T-helper 1 cell (primary cell): ENCODE results near the gene ERLIN1.

Source experiments
- DNase-seq, 5 donors: peaks; one replicate each; pipeline ENCODE4 v3.0.0-alpha.2; 2012 to 2020
- total RNA-seq, 4 donors: gene quantifications; one replicate each; lab custom pipeline; 2026; lab: John Stamatoyannopoulos, UW

Gene ERLIN1
- 5.0 to 12.5 (median 8.8) reads per million in 4 donors for total RNA-seq

GRCh38 chr10:100185364-100186252, at the start of gene ERLIN1:
TSS of gene ERLIN1 (minus strand) at chr10:100186029. CDS start at chr10:100185626, 403 bp downstream.
- peak; percentile 82 to 93 (median 88) for DNase-seq

DNA sequence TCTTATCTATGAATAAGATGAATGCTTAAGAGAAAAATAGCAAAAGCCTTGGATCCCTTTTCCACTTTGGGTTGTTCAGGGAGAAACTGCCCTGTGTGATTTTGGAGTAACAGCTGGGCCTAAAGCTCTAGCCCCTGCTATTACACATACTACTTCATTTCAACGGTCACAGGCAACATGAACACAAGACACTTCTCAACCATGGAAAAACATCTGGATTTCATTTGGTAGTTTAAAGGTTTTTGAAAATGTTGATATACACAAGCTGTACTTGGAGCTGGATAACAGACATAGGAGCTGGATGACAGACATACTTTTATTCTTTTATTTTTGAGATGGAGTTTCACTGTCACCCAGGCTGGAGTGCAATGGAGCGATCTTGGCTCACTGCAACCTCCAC, 46.3 kb upstream of the ERLIN1 start:
- no peak for DNase-seq

GRCh38 chr10:100229819-100230422, 44.1 kb upstream of the ERLIN1 start:
- no peak for DNase-seq

- DNase-seq, result no peak
These were observed 38.0 kb upstream of the ERLIN1 start for GRCh38 chr10:100223879-100224278.

DNA sequence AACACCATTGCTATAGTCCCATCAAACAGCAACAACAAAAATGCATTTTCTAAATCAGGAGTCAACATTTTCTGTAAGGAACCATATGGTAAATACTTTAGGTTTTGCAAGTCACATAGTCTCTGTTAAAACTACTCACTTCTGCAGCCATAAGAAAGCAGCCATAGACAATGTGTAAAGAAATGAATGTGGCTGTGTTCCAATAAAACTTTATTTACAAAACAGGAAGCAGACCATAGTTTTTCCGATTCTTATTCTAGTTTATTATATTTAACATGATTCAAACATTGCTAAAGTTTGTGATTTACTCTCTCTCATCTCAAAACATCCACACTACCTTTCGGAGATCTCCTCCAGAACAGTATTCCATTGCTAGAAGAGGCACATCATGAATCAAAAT, 36.7 kb upstream of the ERLIN1 start:
- DNase-seq, result no peak

DNA sequence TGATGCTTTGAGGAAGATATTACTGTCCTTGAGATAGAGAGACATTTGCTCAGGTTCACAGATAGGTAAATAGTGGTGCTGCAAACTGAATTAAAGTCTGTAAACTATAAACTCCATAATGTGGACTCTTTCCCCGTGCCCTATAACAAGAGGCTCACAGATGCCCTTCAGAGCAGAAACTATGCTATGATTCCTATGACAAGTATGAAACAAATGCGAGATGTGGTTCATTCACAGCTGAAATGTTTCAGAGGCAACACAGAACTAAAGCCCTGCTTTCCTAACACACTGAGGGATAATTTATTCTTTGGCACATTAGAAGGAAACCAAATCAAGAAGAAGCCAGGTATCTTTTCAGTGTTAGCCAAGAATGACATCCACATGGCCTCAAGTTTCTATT, 30.2 kb upstream of the ERLIN1 start:
- no peak for DNase-seq

GRCh38 chr10:100209303-100209702, 23.5 kb upstream of the ERLIN1 start:
- no peak for DNase-seq

DNA sequence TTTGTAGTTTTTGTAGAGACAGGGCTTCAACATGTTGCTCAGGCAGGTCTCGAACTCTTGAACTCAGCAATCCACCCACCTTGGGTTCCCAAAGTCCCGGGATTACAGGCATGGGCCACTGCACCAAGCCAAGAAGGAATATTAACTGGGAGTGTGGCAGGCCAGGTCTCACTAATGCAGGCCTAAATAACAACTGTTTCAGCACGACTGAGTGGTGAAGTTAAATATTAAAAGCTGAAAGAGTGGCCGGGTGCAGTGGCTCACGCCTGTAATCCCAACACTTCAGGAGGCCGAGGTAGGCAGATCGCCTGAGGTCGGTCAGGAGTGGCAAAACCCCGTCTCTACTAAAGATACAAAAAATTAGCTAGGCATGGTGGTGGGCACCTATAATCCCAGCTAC, 22.4 kb upstream of the ERLIN1 start:
- DNase-seq, result no peak

DNA sequence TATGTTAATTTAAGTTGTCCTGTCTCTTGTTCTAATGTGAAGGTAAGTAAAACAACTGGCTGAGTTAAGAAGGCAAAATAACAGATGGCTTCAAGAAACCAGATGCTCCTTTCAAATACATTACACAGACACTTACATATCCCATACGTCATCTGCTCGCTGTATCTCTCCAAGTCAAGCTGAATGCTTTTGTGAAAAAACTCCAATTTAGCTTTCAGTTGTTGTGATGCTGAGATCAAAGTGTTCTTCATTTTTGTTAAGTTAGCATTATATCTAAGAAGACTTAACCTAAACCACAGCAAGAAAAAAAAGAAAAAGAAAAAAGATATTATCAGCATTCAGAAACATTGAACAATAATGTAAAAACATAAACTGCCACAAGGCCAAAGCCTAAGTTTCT, 18.5 kb upstream of the ERLIN1 start:
- DNase-seq, result no peak

DNA sequence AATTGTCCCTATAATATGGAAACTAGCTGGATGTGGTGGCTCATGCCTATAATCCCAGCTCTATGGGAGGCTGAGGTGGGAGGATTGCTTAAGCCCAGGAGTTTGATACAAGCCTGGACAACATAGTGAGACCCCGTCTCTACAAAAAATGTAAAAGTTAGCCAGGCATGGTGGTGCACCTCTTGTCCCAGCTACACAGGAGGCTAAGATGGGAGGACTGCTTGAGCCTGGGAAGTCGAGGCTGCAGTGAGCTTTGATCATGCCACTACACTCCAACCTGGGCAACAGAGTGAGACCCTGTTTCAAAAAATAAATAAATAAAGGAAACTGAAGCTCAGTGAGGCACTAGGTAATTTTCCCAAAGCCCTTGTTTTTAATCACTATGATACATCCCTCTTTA, 15.7 kb upstream of the ERLIN1 start:
- DNase-seq, result no peak

- no peak for DNase-seq
These were observed 8.9 kb upstream of the ERLIN1 start for GRCh38 chr10:100194711-100195110.

DNA sequence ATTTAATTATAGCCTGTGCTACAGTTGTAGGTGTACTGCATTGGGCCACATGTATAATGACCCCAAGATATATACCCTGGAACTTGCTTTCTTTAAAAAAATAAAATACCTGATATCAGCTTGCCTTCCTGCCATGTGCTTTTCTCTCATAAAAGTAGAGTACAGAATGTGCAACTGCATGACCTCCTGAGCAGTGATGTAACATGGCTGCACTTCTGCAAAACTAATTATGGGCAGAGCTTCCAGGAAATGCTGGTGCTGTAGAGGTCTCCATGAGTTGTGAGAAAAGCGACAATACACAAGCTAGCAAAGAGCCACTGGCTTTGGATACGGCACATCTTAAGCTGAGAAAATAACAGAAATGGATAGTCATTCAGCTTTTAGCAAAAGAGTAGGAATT, 6.5 kb upstream of the ERLIN1 start:
- DNase-seq, result no peak

DNA sequence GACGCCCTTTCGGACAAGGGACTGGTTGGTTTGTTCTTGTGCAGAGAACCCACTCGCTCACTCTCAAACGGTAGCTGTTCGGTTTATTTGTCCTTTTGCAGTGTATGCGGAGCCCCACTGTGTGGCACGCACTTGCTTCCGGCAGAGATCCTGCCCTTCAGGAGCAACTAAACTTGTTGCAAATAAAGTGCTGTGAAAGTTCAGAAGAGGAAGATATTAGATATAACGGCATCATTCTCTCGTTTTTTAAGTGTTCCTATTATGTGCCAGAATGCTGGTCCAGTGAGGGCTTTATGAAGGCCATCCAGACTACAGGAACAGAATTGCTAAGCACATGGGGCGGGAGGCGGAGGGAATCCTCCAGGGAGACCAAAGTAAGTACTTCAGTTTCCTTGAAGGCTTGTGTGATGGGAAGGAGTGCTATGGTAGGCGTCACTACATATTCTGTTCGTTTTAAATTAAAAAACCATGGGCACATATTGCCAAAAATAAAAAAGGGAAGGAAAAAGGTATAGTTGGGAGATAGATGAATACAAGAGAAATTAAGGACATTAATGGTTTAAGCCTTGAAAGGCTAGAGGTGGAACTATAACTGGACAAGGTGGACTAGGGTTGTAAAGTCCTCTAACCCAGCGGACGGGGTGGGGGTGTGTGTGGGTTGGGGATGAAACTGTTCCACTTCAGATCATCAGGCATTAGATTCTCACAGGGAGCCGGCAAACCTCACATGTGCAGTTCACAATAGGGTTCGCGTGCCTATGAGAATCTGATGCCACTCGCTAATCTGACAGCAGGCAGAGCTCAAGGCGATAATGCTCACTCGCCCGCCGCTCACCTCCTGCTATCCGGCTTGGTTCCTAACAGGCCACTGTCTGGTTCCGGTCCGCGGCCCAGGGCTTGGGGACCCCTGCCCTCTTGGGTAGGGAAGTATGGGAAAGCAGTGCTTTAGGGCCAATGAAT, 704 bp upstream of the ERLIN1 start:
- DNase-seq, result peak in 1 of 5 donors; percentile 3

DNA sequence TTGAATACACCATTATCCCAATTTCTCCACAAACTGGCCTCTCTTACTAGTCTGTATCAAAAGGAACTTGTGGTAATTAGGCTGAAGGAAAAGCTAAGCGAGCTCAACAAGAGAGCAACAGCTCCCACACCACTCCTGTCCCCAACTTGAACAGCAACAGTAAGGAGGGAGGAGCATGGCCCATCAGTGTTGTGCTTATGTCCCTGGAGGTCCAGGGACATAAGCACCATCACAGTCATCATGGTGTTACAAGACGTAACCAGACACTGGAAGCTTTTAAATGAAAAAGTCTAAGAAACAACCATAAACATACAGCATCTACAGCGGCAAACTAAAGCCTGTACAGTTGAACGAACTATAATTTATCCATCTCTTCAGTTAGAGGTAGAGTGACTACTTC, 989 bp downstream of the ERLIN1 start:
- peak in 1 of 5 donors; percentile 28 for DNase-seq

- DNase-seq, result no peak
These were observed 1.4 kb downstream of the ERLIN1 start for GRCh38 chr10:100184426-100184825.

GRCh38 chr10:100183481-100183880, 2.3 kb downstream of the ERLIN1 start:
- DNase-seq, result no peak

DNA sequence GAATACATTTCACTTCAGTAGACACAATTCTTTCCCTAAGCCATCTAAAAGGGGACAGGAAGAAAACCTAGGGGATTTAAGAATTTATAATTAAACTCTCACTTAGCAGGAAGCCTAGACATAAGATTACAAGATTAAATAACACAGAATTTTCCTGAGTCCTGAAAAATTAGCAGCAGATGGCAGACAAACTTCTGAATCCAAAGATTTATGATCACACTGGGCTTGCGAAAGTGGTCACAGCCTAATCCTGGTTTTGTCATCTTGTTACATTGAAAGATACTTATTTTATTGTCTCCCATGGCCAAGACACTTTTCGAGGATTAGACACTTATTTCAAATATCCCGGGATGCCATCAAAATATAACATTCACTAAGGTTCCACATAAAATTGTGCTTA, 2.9 kb downstream of the ERLIN1 start:
- DNase-seq, result no peak

GRCh38 chr10:100182281-100182680, 3.5 kb downstream of the ERLIN1 start:
- DNase-seq, result no peak

DNA sequence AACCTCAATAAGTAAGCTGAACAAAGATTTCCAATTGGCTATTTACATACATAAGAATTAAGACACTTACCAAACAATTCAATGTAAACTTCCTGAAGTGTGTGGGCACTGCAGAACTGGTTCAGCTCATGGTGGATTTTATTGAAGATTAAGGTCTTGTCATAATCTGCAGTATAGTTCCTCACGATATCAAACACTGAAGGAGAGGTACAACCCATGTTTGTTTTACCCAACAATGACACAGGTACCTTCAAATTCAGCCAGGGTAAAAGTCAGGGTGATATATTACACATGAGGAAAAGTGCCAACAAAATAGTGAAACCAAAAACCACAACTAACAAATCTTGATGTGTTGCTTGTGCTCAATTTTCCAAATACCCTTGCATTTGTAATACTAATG, 10.0 kb downstream of the ERLIN1 start:
- no peak for DNase-seq

GRCh38 chr10:100174699-100175677, 10.8 kb downstream of the ERLIN1 start:
- DNase-seq, result peak in 1 of 5 donors; percentile 67

DNA sequence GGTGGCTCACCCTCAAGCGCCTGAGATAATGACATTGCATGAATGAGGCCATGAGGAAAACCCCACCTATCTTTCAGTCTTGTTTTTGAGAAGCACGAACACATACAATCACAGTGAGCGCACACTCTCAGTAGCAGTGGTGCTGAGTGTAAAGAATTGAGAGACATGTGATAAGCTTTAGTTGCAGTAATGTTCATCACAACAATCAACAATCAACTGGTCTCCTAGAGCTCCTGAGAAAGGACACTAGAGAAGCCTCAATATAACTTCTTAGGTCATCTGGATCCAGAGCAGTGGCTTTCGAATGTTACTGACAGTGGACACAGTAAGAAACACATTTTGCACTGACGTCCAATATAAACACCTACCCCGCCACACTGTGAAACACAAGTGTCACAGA, 12.8 kb downstream of the ERLIN1 start:
- no peak for DNase-seq

- no peak for DNase-seq
These were observed 13.5 kb downstream of the ERLIN1 start for GRCh38 chr10:100172349-100172748.
